ENCODE results near the gene LRRC14B. TPM values are rescaled to one million over a fixed set of nuclear protein-coding genes. Genes with fewer than 3 reads are reported as not detected.

The LRRC14B gene
- total RNA-seq, 1 donor from 2014 or later = not detected

GRCh38 chr5:186091-187041 is 4.9 kb upstream of the LRRC14B start:
- no peak for FAIRE-seq
- Mint-ChIP-seq H3K4me3 (ENCODE audit: unreplicated experiment) (no peak overlapping the region), H3K36me3 (ENCODE audit: low read depth, unreplicated experiment) (peaks cover 5% of the 10 kb centered on the region), H3K27ac (ENCODE audit: unreplicated experiment) (no peak overlapping the region), H3K9me3 (ENCODE audit: unreplicated experiment) (no peaks in the 10 kb centered on the region), H3K4me1 (ENCODE audit: low read depth, unreplicated experiment) (peaks cover 2% of the 10 kb centered on the region), H3K27me3 (ENCODE audit: low read depth, unreplicated experiment) (peaks cover 18% of the 10 kb centered on the region)
- no peak overlapping the region for H3K9ac ChIP-seq (ENCODE audit: low read length)
- no peak for DNase-seq (ENCODE audit: low read depth)
- peaks cover 3% of the 10 kb centered on the region for H4K20me1 ChIP-seq (ENCODE audit: insufficient read depth, low read length)
- peaks cover 8% of the 10 kb centered on the region for H3K4me1 ChIP-seq (ENCODE audit: insufficient read depth, low read length)
- no peaks in the 10 kb centered on the region for H3K9me3 ChIP-seq (ENCODE audit: insufficient read depth, low read depth, low read length)
- H3K36me3 ChIP-seq (ENCODE audit: insufficient read depth, low read length) = peaks cover 3% of the 10 kb centered on the region
- H3K27me3 ChIP-seq (ENCODE audit: insufficient read depth, low read length) = peaks cover 2% of the 10 kb centered on the region
- no peak overlapping the region for H3K4me3 ChIP-seq (ENCODE audit: insufficient read depth, low read depth, low read length)
- TF ChIP-seq EZH2 (IDR thresholded peaks at IDR 0.05; ENCODE audit: insufficient read depth, low read length) = no peak
- TF ChIP-seq CTCF (IDR thresholded peaks at IDR 0.05; ENCODE audit: insufficient read depth, low read depth, low read length) = no peak
- H3K4me2 ChIP-seq (ENCODE audit: low read length) = no peak overlapping the region
- H3K79me2 ChIP-seq (ENCODE audit: insufficient read depth, low read length) = no peaks in the 10 kb centered on the region
- no peak overlapping the region for H3K27ac ChIP-seq (ENCODE audit: low read depth, low read length)
- no peak overlapping the region for H2AFZ ChIP-seq (ENCODE audit: low read depth, low read length)

- H4K20me1 ChIP-seq (ENCODE audit: insufficient read depth, low read length) = peaks cover 3% of the 10 kb centered on the region
- Mint-ChIP-seq H3K9me3 (ENCODE audit: unreplicated experiment) (no peaks in the 10 kb centered on the region), H3K27ac (ENCODE audit: unreplicated experiment) (no peak overlapping the region), H3K36me3 (ENCODE audit: low read depth, unreplicated experiment) (peaks cover 5% of the 10 kb centered on the region), H3K4me3 (ENCODE audit: unreplicated experiment) (no peak overlapping the region), H3K4me1 (ENCODE audit: low read depth, unreplicated experiment) (peaks cover 2% of the 10 kb centered on the region), H3K27me3 (ENCODE audit: low read depth, unreplicated experiment) (peaks cover 18% of the 10 kb centered on the region)
- no peak overlapping the region for H3K27ac ChIP-seq (ENCODE audit: low read depth, low read length)
- H3K36me3 ChIP-seq (ENCODE audit: insufficient read depth, low read length) = peaks cover 3% of the 10 kb centered on the region
- no peak overlapping the region for H3K4me2 ChIP-seq (ENCODE audit: low read length)
- no peak overlapping the region for H2AFZ ChIP-seq (ENCODE audit: low read depth, low read length)
- no peak overlapping the region for H3K9ac ChIP-seq (ENCODE audit: low read length)
- peaks cover 11% of the 10 kb centered on the region for H3K4me1 ChIP-seq (ENCODE audit: insufficient read depth, low read length)
- DNase-seq (ENCODE audit: low read depth) (no peak), FAIRE-seq (no peak)
- no peaks in the 10 kb centered on the region for H3K9me3 ChIP-seq (ENCODE audit: insufficient read depth, low read depth, low read length)
- TF ChIP-seq EZH2 (IDR thresholded peaks at IDR 0.05; ENCODE audit: insufficient read depth, low read length) (no peak), CTCF (IDR thresholded peaks at IDR 0.05; ENCODE audit: insufficient read depth, low read depth, low read length) (no peak)
- H3K79me2 ChIP-seq (ENCODE audit: insufficient read depth, low read length) = no peaks in the 10 kb centered on the region
- H3K27me3 ChIP-seq (ENCODE audit: insufficient read depth, low read length) = peaks cover 3% of the 10 kb centered on the region
- no peak overlapping the region for H3K4me3 ChIP-seq (ENCODE audit: insufficient read depth, low read depth, low read length)
Observed at GRCh38 chr5:187042-187431, 4.3 kb upstream of the LRRC14B start.
